Neutrophil (primary cell): ENCODE results near the gene EIF5.
A peak's percentile ranks its signal among the peaks of the same experiment; 100 is the strongest.

Source experiments
- H3K27ac ChIP-seq: fragments of 200-600 bp; sonication (generic); 2 replicates; pipeline ENCODE4 v1.5.1; 2016; ENCODE audit warnings: mild to moderate bottlenecking, moderate library complexity
- H3K27me3 ChIP-seq: fragments of 200-600 bp; sonication (generic); 2 replicates; pipeline ENCODE4 v1.6.0; 2016; ENCODE audit warnings: mild to moderate bottlenecking
- H3K36me3 ChIP-seq: fragments of 200-600 bp; sonication (generic); 2 replicates; pipeline ENCODE4 v1.5.1; 2017
- H3K4me1 ChIP-seq, 2 experiments: fragments of 200-600 bp in 1 of 2; sonication (generic) in 1 of 2; 1 replicate in 1 of 2; 2 replicates in 1 of 2; pipeline versions ENCODE4 v1.5.1 to v1.6.1; 2013 to 2016; ENCODE audit warnings: low read depth in 1 of 2, low read length in 1 of 2, mild to moderate bottlenecking in 1 of 2, moderate library complexity in 1 of 2; ENCODE audit not compliant: control insufficient read depth in 1 of 2, insufficient read depth in 1 of 2
- H3K4me3 ChIP-seq, 2 experiments: fragments of 200-600 bp in 1 of 2; sonication (generic) in 1 of 2; 1 replicate in 1 of 2; 2 replicates in 1 of 2; pipeline ENCODE4 v1.5.1; 2013 to 2016; ENCODE audit warnings: low read depth in 1 of 2, low read length in 1 of 2, mild to moderate bottlenecking in 1 of 2, moderate library complexity in 1 of 2
- H3K9me3 ChIP-seq: fragments of 200-600 bp; sonication (generic); 2 replicates; pipeline ENCODE4 v1.5.1; 2016
- CTCF ChIP-seq: fragments of 200-600 bp; sonication (generic); IDR thresholded peaks from 2 replicates; pipeline ENCODE4 v1.5.1; 2016; ENCODE audit warnings: antibody characterized with exemption

Gene EIF5

DNA sequence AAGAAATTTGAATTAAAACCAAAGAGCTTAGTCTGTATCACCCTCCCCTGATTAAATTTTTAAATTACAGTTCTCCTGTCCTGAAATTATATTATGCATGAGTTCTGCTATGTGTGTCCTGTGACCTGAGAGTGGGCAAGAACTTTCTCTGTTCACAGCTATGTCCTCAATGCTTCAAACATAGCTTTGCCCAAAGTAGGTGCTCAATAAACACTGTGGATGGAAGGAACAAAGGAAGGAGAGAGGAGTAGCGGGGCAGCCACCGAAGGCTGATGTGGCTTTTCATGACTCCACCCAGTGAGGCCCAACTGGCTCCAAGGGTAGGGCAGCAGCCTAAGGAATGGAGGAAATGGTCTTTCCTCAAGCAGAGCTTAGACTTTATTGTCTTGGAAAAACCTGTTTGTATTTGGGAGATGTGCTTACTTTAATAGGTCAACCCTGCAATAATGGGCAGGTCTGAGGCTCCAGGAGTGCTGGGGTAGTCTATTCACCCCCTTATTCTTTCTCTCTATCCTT lies 43.5 kb downstream of the EIF5 start:
- H3K27ac ChIP-seq, result no peak overlapping the region
- TF ChIP-seq CTCF, result no peak
- no peaks in the 10 kb centered on the region for H3K36me3 ChIP-seq
- H3K27me3 ChIP-seq, result no peaks in the 10 kb centered on the region
- no peaks in the 10 kb centered on the region for H3K9me3 ChIP-seq
- H3K4me1 ChIP-seq, result peaks cover 28% of the 10 kb centered on the region in 2 experiments
- H3K4me3 ChIP-seq, result no peak overlapping the region

- Histone ChIP-seq H3K36me3 (no peaks in the 10 kb centered on the region), H3K4me1 (peaks cover 31 to 34% of the 10 kb centered on the region in 2 experiments), H3K27ac (no peak overlapping the region), H3K4me3 (no peak overlapping the region), H3K9me3 (no peaks in the 10 kb centered on the region), H3K27me3 (no peaks in the 10 kb centered on the region)
- no peak for TF ChIP-seq CTCF
Measured at GRCh38 chr14:103378038-103378854, 44.2 kb downstream of the EIF5 start.

- H3K9me3 ChIP-seq, result no peaks in the 10 kb centered on the region
- TF ChIP-seq CTCF, result no peak
- peak overlapping the region; percentile 57 for H3K27ac ChIP-seq
- H3K4me1 ChIP-seq, result peaks cover 43 to 45% of the 10 kb centered on the region in 2 experiments
- no peak overlapping the region for H3K4me3 ChIP-seq
- H3K36me3 ChIP-seq, result no peaks in the 10 kb centered on the region
- no peaks in the 10 kb centered on the region for H3K27me3 ChIP-seq
Measured at GRCh38 chr14:103380719-103381377, 46.8 kb downstream of the EIF5 start.

DNA sequence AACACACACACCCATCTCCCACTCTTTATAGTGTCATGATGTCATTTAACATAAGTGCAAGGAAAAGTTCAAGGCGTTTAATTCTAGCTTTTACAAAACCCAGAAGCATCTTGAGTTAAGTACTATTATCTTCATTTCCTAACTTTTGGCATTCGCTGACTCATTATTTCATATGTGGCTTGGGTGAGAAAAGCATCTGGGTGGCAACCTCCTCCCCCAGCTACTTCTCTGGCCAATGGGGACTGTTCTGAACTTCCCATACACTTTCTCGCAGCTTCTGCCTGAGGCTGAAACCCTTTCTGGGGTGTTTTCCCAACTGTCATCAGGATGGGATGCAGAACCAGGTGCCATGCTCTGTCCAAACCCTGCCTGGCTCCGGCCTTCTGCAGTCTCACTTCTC lies 48.3 kb downstream of the EIF5 start:
- no peak overlapping the region for H3K4me3 ChIP-seq
- peaks cover 57 to 58% of the 10 kb centered on the region in 2 experiments for H3K4me1 ChIP-seq
- H3K27me3 ChIP-seq, result no peaks in the 10 kb centered on the region
- no peaks in the 10 kb centered on the region for H3K9me3 ChIP-seq
- TF ChIP-seq CTCF, result no peak
- H3K36me3 ChIP-seq, result no peaks in the 10 kb centered on the region
- H3K27ac ChIP-seq, result peak overlapping the region; percentile 57

DNA sequence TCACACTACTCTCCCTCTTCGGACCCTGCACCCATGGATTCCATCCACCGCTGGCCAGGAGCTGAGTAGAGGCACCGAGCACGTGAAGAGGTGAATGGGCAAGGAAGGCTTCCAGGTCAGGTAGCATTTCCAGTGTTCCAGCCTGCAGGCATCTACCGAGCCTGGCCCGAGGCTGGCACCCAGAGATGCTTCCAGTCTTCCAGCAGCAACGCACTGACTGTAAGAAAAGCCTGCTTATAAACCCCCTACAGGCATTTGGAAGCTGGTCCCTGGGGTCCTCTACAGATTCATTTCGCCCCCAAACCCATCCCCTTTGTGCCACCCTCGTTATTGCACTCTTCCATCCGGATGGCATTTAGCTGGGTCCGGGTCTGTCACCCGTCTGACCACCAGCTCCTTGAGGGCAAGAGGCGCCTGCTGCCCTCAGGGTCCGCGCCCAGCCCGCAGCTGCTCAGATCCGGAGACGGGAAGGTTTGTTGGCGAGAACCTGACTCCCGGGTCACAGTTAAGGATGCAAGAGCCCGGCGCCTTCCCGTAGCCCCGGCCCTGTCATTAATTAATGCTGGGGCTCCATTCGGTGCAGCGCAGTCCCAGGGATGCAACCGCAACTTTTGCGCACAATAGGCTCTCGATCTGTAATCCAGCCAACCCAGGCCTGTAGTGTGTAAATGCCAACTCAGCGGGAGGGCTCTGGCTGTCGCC lies 50.6 kb downstream of the EIF5 start:
- Histone ChIP-seq H3K9me3 (no peaks in the 10 kb centered on the region), H3K4me3 (peak overlapping the region; percentile 84 to 94), H3K36me3 (no peaks in the 10 kb centered on the region), H3K4me1 (peaks cover 73 to 74% of the 10 kb centered on the region in 2 experiments), H3K27ac (peak overlapping the region; percentile 93), H3K27me3 (no peaks in the 10 kb centered on the region)
- TF ChIP-seq CTCF, result no peak
